Measurements from ENCODE around the gene PLA2G12A.

DNA sequence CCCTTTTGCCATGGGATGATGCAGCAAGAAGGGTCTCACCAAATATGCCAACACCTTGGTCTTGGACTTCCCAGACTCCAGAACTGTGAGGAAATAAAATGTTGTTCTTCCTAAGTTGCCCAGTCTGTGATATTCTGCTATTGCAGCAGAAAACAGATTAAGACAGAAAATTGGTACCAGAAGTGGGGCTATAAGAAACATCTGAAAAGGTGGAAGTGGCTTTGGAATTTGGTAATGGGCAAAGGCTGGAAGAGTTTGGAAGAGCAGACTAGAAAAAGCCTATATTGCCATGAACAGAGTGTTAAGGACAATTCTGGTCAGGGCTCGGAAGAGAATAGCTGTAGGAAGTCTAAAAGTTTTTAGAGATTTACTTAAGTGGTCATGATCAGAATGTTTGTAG is 54.0 kb downstream of the PLA2G12A start:
- no peak for TF ChIP-seq TAF1 (IDR thresholded peaks at IDR 0.05; ENCODE audit: borderline replicate concordance, insufficient read depth, low read length)
- no peak for TF ChIP-seq SIN3A (IDR thresholded peaks at IDR 0.05; ENCODE audit: borderline replicate concordance, insufficient read depth, low read length)
- no peak for TF ChIP-seq POLR2AphosphoS5 (IDR thresholded peaks at IDR 0.05; ENCODE audit: low read depth, low read length)
- no peak for TF ChIP-seq REST (IDR thresholded peaks at IDR 0.05; ENCODE audit: insufficient read depth in 1 of 2, low read depth in 2 of 2, low read length in 2 of 2)

Measured in PFSK-1 (cell line).